LNCAP (cell line): ENCODE data around the gene SCO2.

Experiments used
- CTCF ChIP-seq: fragments of 450-650 bp; IDR thresholded peaks from 2 replicates; pipeline ENCODE4 v1.5.1; 2017; ENCODE audit warnings: mild to moderate bottlenecking

The SCO2 gene

GRCh38 chr22:50522208-50522805, 3.1 kb downstream of the SCO2 start:
- TF ChIP-seq CTCF = no peak

- no peak for TF ChIP-seq CTCF
Measured at GRCh38 chr22:50521710-50522109, 3.7 kb downstream of the SCO2 start.

DNA sequence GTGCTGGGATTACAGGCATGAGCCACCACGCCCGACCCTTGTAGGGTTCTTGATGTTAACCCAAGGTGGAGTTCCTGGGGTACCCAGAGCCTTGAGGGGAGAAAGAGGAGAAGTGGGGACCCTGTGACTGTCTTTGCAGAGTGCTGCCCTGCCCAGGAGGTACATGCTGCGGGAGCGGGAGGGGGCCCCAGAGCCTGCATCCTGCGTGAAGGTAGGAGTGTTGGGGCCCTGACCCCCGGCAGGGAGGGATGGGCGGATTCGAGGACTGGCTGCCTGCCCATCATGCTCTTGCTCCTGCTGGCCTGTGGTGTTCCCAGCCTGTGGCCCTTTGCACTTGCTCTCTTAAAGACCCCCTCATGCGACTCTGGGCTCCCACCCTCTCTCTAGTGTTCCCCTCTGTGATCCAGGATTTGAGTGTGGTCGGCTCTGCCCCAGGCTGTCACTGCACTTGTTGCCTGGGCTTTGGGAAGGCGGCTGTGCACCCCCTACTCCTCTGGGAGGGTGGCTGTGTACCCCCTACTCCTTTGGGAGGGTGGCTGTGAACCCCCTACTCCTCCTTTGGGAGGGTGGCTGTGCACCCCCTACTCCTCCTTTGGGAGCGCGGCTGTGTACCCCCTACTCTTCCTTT, 4.5 kb downstream of the SCO2 start:
- TF ChIP-seq CTCF = no peak

DNA sequence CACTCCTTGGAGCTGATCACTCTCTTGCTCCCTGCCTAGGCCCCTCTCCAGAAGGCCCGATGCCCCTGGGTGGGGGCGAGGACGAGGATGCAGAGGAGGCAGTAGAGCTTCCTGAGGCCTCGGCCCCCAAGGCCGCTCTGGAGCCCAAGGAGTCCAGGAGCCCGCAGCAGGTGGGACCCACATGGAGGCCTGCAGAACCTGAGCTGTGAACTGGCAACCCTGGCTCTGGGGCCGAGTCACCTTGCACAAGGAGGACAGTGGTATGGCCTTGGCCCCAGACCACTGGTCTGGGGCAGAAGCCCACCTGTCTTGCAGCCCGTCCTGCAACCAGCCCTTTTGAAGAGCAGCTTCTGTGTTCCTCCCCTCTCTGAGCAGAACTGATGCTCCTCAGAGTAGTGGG, 6.2 kb downstream of the SCO2 start:
- TF ChIP-seq CTCF = no peak

GRCh38 chr22:50518606-50519005, 6.8 kb downstream of the SCO2 start:
- TF ChIP-seq CTCF = no peak

DNA sequence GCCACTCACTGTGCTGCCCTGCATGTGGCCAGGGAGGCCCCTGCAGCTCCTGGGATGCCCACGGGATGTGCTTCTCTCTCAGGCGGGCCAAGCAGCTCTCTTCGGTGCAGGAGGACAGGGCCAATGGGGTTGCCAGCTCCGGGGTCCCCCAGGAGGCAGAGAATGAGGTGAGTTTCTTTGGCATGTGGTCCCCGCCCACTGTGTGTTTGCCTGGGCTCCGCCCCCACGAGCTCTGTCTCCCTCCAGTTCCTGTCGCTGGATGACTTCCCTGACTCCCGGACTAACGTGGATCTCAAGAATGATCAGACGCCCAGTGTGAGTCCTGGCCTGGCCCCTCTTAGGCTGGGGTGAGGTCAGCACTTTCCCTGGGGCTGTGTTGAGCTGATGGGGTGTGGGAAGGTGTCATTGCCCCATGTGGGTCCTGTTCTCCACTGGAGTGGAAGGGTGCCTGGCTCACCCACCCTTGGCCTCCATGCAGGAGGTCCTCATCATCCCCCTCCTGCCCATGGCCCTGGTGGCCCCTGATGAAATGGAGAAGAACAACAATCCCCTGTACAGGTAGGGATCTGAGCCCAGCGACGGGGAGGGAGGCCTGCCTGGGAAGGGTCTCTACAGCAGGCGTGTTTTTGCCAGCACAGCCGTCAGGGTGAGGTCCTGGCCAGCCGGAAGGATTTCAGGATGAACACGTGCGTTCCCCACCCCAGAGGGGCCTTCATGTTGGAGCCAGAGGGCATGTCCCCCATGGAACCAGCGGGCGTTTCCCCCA, 7.7 kb downstream of the SCO2 start:
- no peak for TF ChIP-seq CTCF

DNA sequence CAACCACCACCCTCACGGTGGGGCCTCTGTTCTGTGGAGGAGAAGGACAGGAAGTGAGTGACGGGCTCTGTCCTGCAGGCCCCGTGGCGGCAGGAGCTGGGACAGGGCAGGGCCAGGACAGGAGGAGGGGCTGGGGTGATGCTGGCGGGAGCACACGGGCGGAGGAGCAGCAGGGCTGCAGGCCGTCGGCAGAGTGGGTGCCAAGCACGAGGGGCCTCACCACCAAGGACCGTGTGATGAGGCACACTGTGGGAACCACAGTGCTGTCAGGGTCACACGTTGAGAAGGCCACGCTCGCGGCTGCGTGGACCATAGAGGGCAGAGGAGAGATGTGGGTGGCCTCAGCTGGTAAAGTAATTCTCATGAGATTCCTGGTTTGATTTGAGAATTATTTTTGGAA, 8.5 kb downstream of the SCO2 start:
- no peak for TF ChIP-seq CTCF
